ENCODE data around the gene AVEN. TPM values are rescaled to one million over a fixed set of nuclear protein-coding genes. Genes with fewer than 3 reads are reported as not detected.

AVEN gene
- total RNA-seq, 2 experiments from 2014 or later = 8.9 to 11.8 TPM

GRCh38 chr15:33860754-33861153 lies 178.2 kb downstream of the AVEN start:
- Mint-ChIP-seq H3K4me1 (no peaks in the 10 kb centered on the region), H3K9me3 (ENCODE audit: low read depth) (no peaks in the 10 kb centered on the region), H3K36me3 (peaks cover 4% of the 10 kb centered on the region), H3K4me3 (no peak overlapping the region), H3K27me3 (no peaks in the 10 kb centered on the region), H3K27ac (no peak overlapping the region)
- ATAC-seq (no peak), DNase-seq (no peak)
- CTCF ChIA-PET = no interaction called here

GRCh38 chr15:33859992-33860545 lies 178.9 kb downstream of the AVEN start:
- no peak overlapping the region for H3K4me3 Mint-ChIP-seq
- CTCF ChIA-PET = no interaction called here
- no peak for DNase-seq
- peaks cover 4% of the 10 kb centered on the region for H3K36me3 Mint-ChIP-seq
- no peak for ATAC-seq
- H3K9me3 Mint-ChIP-seq (ENCODE audit: low read depth) = no peaks in the 10 kb centered on the region
- no peak overlapping the region for H3K27ac Mint-ChIP-seq
- no peaks in the 10 kb centered on the region for H3K27me3 Mint-ChIP-seq
- H3K4me1 Mint-ChIP-seq = no peaks in the 10 kb centered on the region

- Mint-ChIP-seq H3K9me3 (ENCODE audit: low read depth) (no peaks in the 10 kb centered on the region), H3K36me3 (peaks cover 1% of the 10 kb centered on the region), H3K4me1 (no peaks in the 10 kb centered on the region), H3K27me3 (no peaks in the 10 kb centered on the region), H3K4me3 (no peak overlapping the region), H3K27ac (no peak overlapping the region)
- ATAC-seq = no peak
- CTCF ChIA-PET = no interaction called here
- DNase-seq = no peak
Measured at GRCh38 chr15:33858836-33859235, 180.2 kb downstream of the AVEN start.

GRCh38 chr15:33857726-33858125 lies 181.3 kb downstream of the AVEN start:
- peaks cover 1% of the 10 kb centered on the region for H3K36me3 Mint-ChIP-seq
- H3K27ac Mint-ChIP-seq = no peak overlapping the region
- ATAC-seq (no peak), DNase-seq (no peak)
- no peaks in the 10 kb centered on the region for H3K9me3 Mint-ChIP-seq (ENCODE audit: low read depth)
- no peaks in the 10 kb centered on the region for H3K4me1 Mint-ChIP-seq
- H3K27me3 Mint-ChIP-seq = no peaks in the 10 kb centered on the region
- CTCF ChIA-PET = no interaction called here
- H3K4me3 Mint-ChIP-seq = no peak overlapping the region

- DNase-seq (no peak), ATAC-seq (no peak)
- CTCF ChIA-PET = no interaction called here
Measured at GRCh38 chr15:33852570-33852969, 186.4 kb downstream of the AVEN start.

GRCh38 chr15:33852094-33852493 lies 186.9 kb downstream of the AVEN start:
- CTCF ChIA-PET = no interaction called here

More at GRCh38 chr15:33852570-33852969, 186.4 kb downstream of the AVEN start:
- no peaks in the 10 kb centered on the region for H3K27me3 Mint-ChIP-seq
- H3K27ac Mint-ChIP-seq = no peak overlapping the region
- no peaks in the 10 kb centered on the region for H3K9me3 Mint-ChIP-seq (ENCODE audit: low read depth)
- H3K4me3 Mint-ChIP-seq = no peak overlapping the region
- no peaks in the 10 kb centered on the region for H3K36me3 Mint-ChIP-seq
- H3K4me1 Mint-ChIP-seq = no peaks in the 10 kb centered on the region

GRCh38 chr15:33851079-33851478 lies 187.9 kb downstream of the AVEN start:
- no peak overlapping the region for H3K27ac Mint-ChIP-seq
- no peaks in the 10 kb centered on the region for H3K4me1 Mint-ChIP-seq
- no peaks in the 10 kb centered on the region for H3K9me3 Mint-ChIP-seq (ENCODE audit: low read depth)
- DNase-seq (no peak), ATAC-seq (no peak)
- no peaks in the 10 kb centered on the region for H3K36me3 Mint-ChIP-seq
- CTCF ChIA-PET = no interaction called here
- no peak overlapping the region for H3K4me3 Mint-ChIP-seq
- no peaks in the 10 kb centered on the region for H3K27me3 Mint-ChIP-seq

More at GRCh38 chr15:33852094-33852493, 186.9 kb downstream of the AVEN start:
- H3K36me3 Mint-ChIP-seq = no peaks in the 10 kb centered on the region
- H3K4me3 Mint-ChIP-seq = no peak overlapping the region
- no peak for ATAC-seq
- no peaks in the 10 kb centered on the region for H3K9me3 Mint-ChIP-seq (ENCODE audit: low read depth)
- H3K27ac Mint-ChIP-seq = no peak overlapping the region
- DNase-seq = no peak
- H3K27me3 Mint-ChIP-seq = no peaks in the 10 kb centered on the region
- no peaks in the 10 kb centered on the region for H3K4me1 Mint-ChIP-seq

GRCh38 chr15:33848011-33848410 lies 191.0 kb downstream of the AVEN start:
- no peak overlapping the region for H3K27ac Mint-ChIP-seq
- H3K4me3 Mint-ChIP-seq = no peak overlapping the region
- CTCF ChIA-PET = no interaction called here
- no peak for ATAC-seq
- H3K9me3 Mint-ChIP-seq (ENCODE audit: low read depth) = no peaks in the 10 kb centered on the region
- no peaks in the 10 kb centered on the region for H3K27me3 Mint-ChIP-seq
- no peaks in the 10 kb centered on the region for H3K4me1 Mint-ChIP-seq
- H3K36me3 Mint-ChIP-seq = no peaks in the 10 kb centered on the region
- no peak for DNase-seq

- Mint-ChIP-seq H3K4me3 (no peak overlapping the region), H3K27me3 (no peaks in the 10 kb centered on the region), H3K9me3 (ENCODE audit: low read depth) (no peaks in the 10 kb centered on the region), H3K4me1 (no peaks in the 10 kb centered on the region), H3K36me3 (no peaks in the 10 kb centered on the region), H3K27ac (no peak overlapping the region)
- CTCF ChIA-PET = no interaction called here
- ATAC-seq (no peak), DNase-seq (no peak)
Measured at GRCh38 chr15:33846862-33847261, 192.1 kb downstream of the AVEN start.

- Mint-ChIP-seq H3K4me1 (no peaks in the 10 kb centered on the region), H3K4me3 (no peak overlapping the region), H3K27ac (no peak overlapping the region), H3K9me3 (ENCODE audit: low read depth) (no peaks in the 10 kb centered on the region), H3K36me3 (no peaks in the 10 kb centered on the region), H3K27me3 (no peaks in the 10 kb centered on the region)
- no peak for ATAC-seq
- CTCF ChIA-PET = no interaction called here
- no peak for DNase-seq
Measured at GRCh38 chr15:33846142-33846541, 192.9 kb downstream of the AVEN start.

- ATAC-seq = no peak
- H3K4me1 Mint-ChIP-seq = no peaks in the 10 kb centered on the region
Measured at GRCh38 chr15:33844597-33844996, 194.4 kb downstream of the AVEN start.

GRCh38 chr15:33844186-33844585 lies 194.8 kb downstream of the AVEN start:
- Mint-ChIP-seq H3K4me1 (no peaks in the 10 kb centered on the region), H3K4me3 (no peak overlapping the region), H3K36me3 (no peaks in the 10 kb centered on the region), H3K27me3 (no peaks in the 10 kb centered on the region), H3K27ac (no peak overlapping the region), H3K9me3 (ENCODE audit: low read depth) (no peaks in the 10 kb centered on the region)
- no peak for DNase-seq
- CTCF ChIA-PET = no interaction called here
- no peak for ATAC-seq

More at GRCh38 chr15:33844597-33844996, 194.4 kb downstream of the AVEN start:
- CTCF ChIA-PET = no interaction called here
- Mint-ChIP-seq H3K4me3 (no peak overlapping the region), H3K36me3 (no peaks in the 10 kb centered on the region), H3K9me3 (ENCODE audit: low read depth) (no peaks in the 10 kb centered on the region), H3K27me3 (no peaks in the 10 kb centered on the region), H3K27ac (no peak overlapping the region)
- DNase-seq = no peak

- DNase-seq = no peak
- no peaks in the 10 kb centered on the region for H3K9me3 Mint-ChIP-seq (ENCODE audit: low read depth)
- CTCF ChIA-PET = no interaction called here
- H3K4me3 Mint-ChIP-seq = no peak overlapping the region
- H3K27me3 Mint-ChIP-seq = no peaks in the 10 kb centered on the region
- no peaks in the 10 kb centered on the region for H3K36me3 Mint-ChIP-seq
- ATAC-seq = no peak
- no peak overlapping the region for H3K27ac Mint-ChIP-seq
- H3K4me1 Mint-ChIP-seq = no peaks in the 10 kb centered on the region
Measured at GRCh38 chr15:33840615-33841014, 198.4 kb downstream of the AVEN start.

- Mint-ChIP-seq H3K4me1 (no peaks in the 10 kb centered on the region), H3K4me3 (no peak overlapping the region), H3K27me3 (no peaks in the 10 kb centered on the region), H3K9me3 (ENCODE audit: low read depth) (no peaks in the 10 kb centered on the region), H3K27ac (no peak overlapping the region), H3K36me3 (no peaks in the 10 kb centered on the region)
- ATAC-seq (no peak), DNase-seq (no peak)
- CTCF ChIA-PET = no interaction called here
Measured at GRCh38 chr15:33839540-33839939, 199.5 kb downstream of the AVEN start.

- Mint-ChIP-seq H3K36me3 (no peaks in the 10 kb centered on the region), H3K4me1 (no peaks in the 10 kb centered on the region), H3K27ac (no peak overlapping the region), H3K9me3 (ENCODE audit: low read depth) (no peaks in the 10 kb centered on the region), H3K27me3 (no peaks in the 10 kb centered on the region), H3K4me3 (no peak overlapping the region)
- no peak for ATAC-seq
- CTCF ChIA-PET = interaction anchor here (1.2 kb wide), 1 partner anchor 12 kb away, joined by 3 read pairs; no protein-coding TSS in a partner anchor
- no peak for DNase-seq
Measured at GRCh38 chr15:33837294-33837693, 201.7 kb downstream of the AVEN start.

Measured in activated CD8-positive, alpha-beta memory T cell treated with anti-CD3 and anti-CD28 coated beads, Interleukin-2, amount 10 ng/mL, durations not matched to agents 7 days and 5 days (primary cell).